Measurements from ENCODE around the gene FAR1.
A peak's percentile ranks its signal among the peaks of the same experiment; 100 is the strongest.

GRCh38 chr11:13701506-13701905 lies 33.0 kb downstream of the FAR1 start:
- TF ChIP-seq CTCF (conservative IDR thresholded peaks at IDR 0.05) (peak; percentile 32), ZFX (IDR thresholded peaks at IDR 0.05) (no peak)
